OCI-LY1 (cell line): ENCODE data around the gene GDF7.

Experiments used
- EZH2 ChIP-seq: fragments of 200-600 bp; sonication (generic), shearing (Covaris generic); IDR thresholded peaks from 2 replicates; pipeline ENCODE4 v1.8.0; 2017; ENCODE audit warnings: borderline replicate concordance, mixed run types, mild to moderate bottlenecking, antibody characterized with exemption, low read length, moderate library complexity, mixed read lengths
- TF ChIP-seq, protein P1 (sequence below): fragments of 200-600 bp; sonication (generic), shearing (Covaris generic); IDR thresholded peaks from 2 replicates; pipeline ENCODE4 v1.5.1; 2017; ENCODE audit warnings: mild to moderate bottlenecking, antibody characterized with exemption, low read length, moderate library complexity, mixed read lengths

DNA sequence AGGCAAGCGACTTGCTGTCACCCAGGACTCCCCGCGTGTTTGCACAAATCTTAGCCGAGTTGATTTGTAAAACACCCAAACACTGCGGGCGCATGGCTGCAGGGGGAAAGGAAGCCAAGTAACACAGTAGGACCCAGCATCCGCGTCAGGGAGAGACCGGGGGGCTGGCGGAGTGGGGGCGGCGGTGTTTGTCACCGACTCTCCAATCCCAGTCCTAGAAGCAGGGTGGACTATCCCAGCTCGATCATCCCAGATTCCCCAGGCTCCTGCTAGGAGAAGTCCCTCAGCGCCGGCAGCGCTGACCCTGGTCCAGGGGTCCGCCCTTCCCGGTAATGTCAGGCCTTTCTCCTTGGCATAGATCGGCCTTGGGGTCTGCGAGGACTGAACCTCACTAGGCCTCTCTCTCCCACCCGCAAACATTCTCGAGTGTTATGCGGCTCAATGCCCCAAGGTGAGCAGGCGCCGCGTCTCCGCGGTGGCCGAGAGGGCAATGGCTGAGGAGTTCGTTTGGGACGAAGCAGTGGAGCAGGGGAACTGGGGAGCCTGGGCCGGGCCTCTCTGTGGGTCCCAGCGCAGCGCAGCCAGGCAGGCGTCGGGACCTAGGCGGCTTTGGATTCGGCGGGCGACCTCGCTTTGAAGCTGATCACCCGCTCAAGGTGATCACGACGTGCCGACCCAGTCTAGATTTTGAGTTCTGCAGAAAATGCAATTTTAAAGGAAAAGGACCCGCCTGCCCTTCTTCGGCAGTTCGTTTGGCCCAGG, 1.5 kb upstream of the GDF7 start:
- TF ChIP-seq EZH2, result no peak
- TF ChIP-seq, protein P1, sequence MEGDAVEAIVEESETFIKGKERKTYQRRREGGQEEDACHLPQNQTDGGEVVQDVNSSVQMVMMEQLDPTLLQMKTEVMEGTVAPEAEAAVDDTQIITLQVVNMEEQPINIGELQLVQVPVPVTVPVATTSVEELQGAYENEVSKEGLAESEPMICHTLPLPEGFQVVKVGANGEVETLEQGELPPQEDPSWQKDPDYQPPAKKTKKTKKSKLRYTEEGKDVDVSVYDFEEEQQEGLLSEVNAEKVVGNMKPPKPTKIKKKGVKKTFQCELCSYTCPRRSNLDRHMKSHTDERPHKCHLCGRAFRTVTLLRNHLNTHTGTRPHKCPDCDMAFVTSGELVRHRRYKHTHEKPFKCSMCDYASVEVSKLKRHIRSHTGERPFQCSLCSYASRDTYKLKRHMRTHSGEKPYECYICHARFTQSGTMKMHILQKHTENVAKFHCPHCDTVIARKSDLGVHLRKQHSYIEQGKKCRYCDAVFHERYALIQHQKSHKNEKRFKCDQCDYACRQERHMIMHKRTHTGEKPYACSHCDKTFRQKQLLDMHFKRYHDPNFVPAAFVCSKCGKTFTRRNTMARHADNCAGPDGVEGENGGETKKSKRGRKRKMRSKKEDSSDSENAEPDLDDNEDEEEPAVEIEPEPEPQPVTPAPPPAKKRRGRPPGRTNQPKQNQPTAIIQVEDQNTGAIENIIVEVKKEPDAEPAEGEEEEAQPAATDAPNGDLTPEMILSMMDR, result no peak
